ENCODE data around the gene GUCY1A2.

- TF ChIP-seq CTCF (IDR thresholded peaks at IDR 0.05) (no peak), POLR2A (IDR thresholded peaks at IDR 0.05) (no peak)
Measured at GRCh38 chr11:106733635-106734034, 284.6 kb downstream of the GUCY1A2 start.

Measured in body of pancreas (tissue), 4 donors.